GM12801 (cell line): ENCODE measurements around the gene ZNF32.

ENCODE experiments used
- CTCF ChIP-seq: IDR thresholded peaks from one replicate; pipeline ENCODE4 v1.5.1; 2011; ENCODE audit warnings: control low read depth; ENCODE audit not compliant: insufficient read length; ENCODE audit errors: extremely low read depth

The ZNF32 gene

DNA sequence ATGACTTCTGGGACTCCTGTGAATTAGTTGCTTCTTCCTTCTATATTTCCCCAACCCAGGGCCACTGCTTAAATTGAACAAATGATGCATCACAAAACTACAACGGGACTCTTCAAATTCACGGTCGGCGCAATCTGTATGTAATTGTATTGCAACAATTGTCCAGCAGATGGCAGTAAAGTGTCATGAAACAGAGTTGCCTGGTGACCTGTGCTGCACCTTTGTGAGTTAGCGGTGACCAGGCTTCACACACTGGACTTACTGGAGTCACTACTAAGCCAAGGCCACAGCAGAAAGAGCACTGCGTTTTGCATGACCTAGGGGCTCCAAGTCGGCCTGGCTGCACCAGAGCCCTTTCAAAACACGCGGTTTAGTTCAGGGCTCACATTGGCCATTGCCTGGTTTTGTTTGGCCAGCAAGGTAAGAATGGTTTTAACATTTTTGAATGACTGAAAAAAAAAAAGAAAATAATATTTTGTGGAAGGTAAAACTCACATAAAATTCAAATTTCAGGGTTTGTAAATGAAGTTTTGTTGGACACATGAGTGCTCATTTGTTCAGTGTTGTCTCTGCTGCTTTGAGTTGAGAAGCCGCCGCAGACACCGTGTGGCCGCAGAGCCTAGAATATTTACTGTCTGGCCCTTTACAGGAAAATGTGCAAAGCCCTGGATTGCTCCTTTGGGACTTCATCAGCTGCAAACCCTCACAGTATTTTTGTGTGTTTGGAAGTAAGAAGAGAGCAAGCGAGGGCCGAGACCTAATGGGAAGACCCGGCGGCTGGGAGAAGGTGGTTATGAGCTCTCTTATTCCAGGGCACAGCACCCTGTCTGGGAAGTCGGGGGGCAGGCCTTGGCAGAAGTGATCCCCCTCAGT lies 23.2 kb upstream of the ZNF32 start:
- TF ChIP-seq CTCF = no peak

- no peak for TF ChIP-seq CTCF
Observed at GRCh38 chr10:43669386-43669785, 20.7 kb upstream of the ZNF32 start.

DNA sequence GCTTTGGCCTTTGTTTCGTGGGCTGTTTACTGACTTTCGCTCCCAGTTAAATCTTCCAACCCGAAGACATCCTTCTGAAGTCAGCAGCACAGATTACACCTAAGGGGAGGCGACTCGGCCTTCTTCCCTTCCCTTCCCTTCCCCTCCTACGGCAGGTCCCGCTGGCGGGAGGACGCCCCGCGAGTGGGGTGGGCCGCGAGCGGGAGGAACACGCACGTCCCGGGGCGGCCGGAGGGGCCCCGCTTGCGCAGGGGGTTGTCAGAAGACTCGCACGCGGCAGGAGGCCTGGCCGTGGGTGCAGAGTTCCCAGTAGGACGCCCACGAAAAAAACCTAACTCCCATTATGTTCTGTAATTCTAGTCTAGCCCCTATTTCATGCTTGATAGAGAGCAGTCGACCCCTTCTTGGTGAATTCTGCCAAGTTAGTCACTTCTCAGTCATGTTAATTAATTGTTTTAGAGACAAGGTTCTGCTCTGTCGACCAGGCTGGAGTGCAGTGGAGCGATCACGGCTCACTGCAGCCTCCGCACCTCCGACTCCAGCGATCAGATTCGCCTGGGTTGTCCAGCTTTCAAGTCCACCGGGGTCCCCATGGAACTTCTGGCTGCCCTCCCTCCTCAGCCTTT lies 19.2 kb upstream of the ZNF32 start:
- TF ChIP-seq CTCF = no peak

DNA sequence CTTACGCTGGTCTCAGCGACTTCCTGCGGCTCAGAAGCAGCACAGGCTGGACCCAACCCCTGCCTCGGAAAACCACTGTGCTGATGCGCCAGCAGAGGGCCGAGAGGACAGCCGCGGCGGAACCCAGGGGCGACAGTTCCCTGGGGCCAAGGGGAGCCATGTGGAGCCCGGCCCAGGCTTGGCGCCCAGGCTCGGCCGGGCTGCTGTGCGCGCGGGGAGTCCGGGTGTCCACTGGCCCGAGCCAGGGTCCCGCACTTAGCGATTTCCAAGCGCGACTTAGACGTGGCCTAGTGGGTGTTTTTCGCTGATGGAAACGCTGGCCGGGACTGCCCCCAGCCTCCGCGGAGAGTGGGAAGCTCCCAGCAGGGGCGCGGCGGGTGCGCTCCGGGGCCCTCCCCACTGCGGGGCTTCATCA lies 18.6 kb upstream of the ZNF32 start:
- no peak for TF ChIP-seq CTCF

- TF ChIP-seq CTCF = no peak
Observed at GRCh38 chr10:43666552-43666951, 17.9 kb upstream of the ZNF32 start.

GRCh38 chr10:43665054-43665453 lies 16.4 kb upstream of the ZNF32 start:
- no peak for TF ChIP-seq CTCF

- TF ChIP-seq CTCF = no peak
Observed at GRCh38 chr10:43658227-43658626, 9.5 kb upstream of the ZNF32 start.
